GM12878 (cell line): ENCODE measurements around the gene SIK3. TPM values are rescaled to one million over a fixed set of nuclear protein-coding genes. Genes with fewer than 3 reads are reported as not detected.

ENCODE experiments used
- ATAC-seq: fragments of 200-7000 bp; cut with Tn5 transposase; 3 replicates; pipeline ENCODE4 v1.9.1; 2020; ENCODE audit warnings: mild to moderate bottlenecking, moderate library complexity
- BruUV-seq: library from RNA; stranded (reverse); fragments of 400-500 nt; replicated peaks from 2 replicates; lab custom pipeline; 2021; lab: Mats Ljungman, UMichigan
- CTCF ChIA-PET: fragments of 300-600 bp; sonication (Branson Sonifier 250); formaldehyde crosslinking; extraction: SDS; loops from one replicate; lab custom pipeline; 2021; ENCODE audit warnings: inconsistent platforms; lab: Yijun Ruan, JAX
- POLR2A ChIA-PET: fragments of 350-600 bp; formaldehyde crosslinking; extraction: SDS; loops from one replicate; lab custom pipeline; 2021; ENCODE audit warnings: inconsistent platforms; lab: Charles Lee
- RAD21 ChIA-PET: fragments of 300-600 bp; sonication (Branson Sonifier 250); formaldehyde crosslinking; loops from one replicate; lab custom pipeline; 2023; ENCODE audit warnings: antibody characterized with exemption; ENCODE audit not compliant: unreplicated experiment; lab: Charles Lee
- SMC1A ChIA-PET: fragments of 300-600 bp; sonication (Branson Sonifier 250); formaldehyde crosslinking; loops from one replicate; lab custom pipeline; 2023; ENCODE audit not compliant: unreplicated experiment, uncharacterized antibody; lab: Charles Lee
- DNase-seq: peaks from one replicate; pipeline ENCODE4 v3.0.0-alpha.2; 2011; ENCODE audit warnings: low read depth, low spot score
- FAIRE-seq: peaks from 3 replicates; lab custom pipeline; 2011; peaks lifted over from hg19 to GRCh38; lab: Jason Lieb, UNC
- H2AFZ ChIP-seq: 2 replicates; pipeline ENCODE4 v1.6.0; 2011; ENCODE audit warnings: low read depth, low read length, control low read depth; ENCODE audit not compliant: control insufficient read depth
- H3K27ac ChIP-seq: 2 replicates; pipeline ENCODE4 v1.5.1; 2011; ENCODE audit warnings: control low read depth; ENCODE audit not compliant: control insufficient read depth, insufficient read depth
- H3K27me3 ChIP-seq, 2 experiments: replicated peaks in 1 of 2; 2 replicates each; pipeline versions ENCODE4 v1.6.0 to v1.6.1; 2011; ENCODE audit warnings: low read length in 1 of 2; ENCODE audit not compliant: control insufficient read depth in 2 of 2, insufficient read depth in 2 of 2
- H3K36me3 ChIP-seq, 2 experiments: 2 replicates each; pipeline ENCODE4 v1.5.1; 2011; ENCODE audit warnings: low read length in 1 of 2; ENCODE audit not compliant: control insufficient read depth in 2 of 2, insufficient read depth in 2 of 2
- H3K4me1 ChIP-seq: 2 replicates; pipeline ENCODE4 v1.6.1; 2011; ENCODE audit warnings: mild to moderate bottlenecking, low read length, moderate library complexity, mixed read lengths; ENCODE audit not compliant: control insufficient read depth, insufficient read depth
- H3K4me2 ChIP-seq: 2 replicates; pipeline ENCODE4 v1.6.0; 2011; ENCODE audit warnings: control low read depth; ENCODE audit not compliant: control insufficient read depth, insufficient read depth
- H3K4me3 ChIP-seq: fragments of 200-600 bp; sonication (generic); 2 replicates; pipeline ENCODE4 v1.5.1; 2016
- H3K79me2 ChIP-seq: 2 replicates; pipeline ENCODE4 v1.6.0; 2011; ENCODE audit warnings: low read length; ENCODE audit not compliant: control insufficient read depth, insufficient read depth
- H3K9ac ChIP-seq: 2 replicates; pipeline ENCODE4 v1.8.0; 2011; ENCODE audit warnings: low read length, control low read depth, mixed read lengths; ENCODE audit not compliant: control insufficient read depth, insufficient read depth
- H3K9me3 ChIP-seq: replicated peaks from 3 replicates; pipeline ENCODE4 v1.5.1; 2011; ENCODE audit warnings: mild to moderate bottlenecking, low read length; ENCODE audit not compliant: control insufficient read depth, insufficient read depth
- H4K20me1 ChIP-seq: 2 replicates; pipeline ENCODE4 v1.6.0; 2011; ENCODE audit not compliant: control insufficient read depth, insufficient read depth
- BHLHE40 ChIP-seq, 2 experiments: fragments of 450-650 bp in 1 of 2; IDR thresholded peaks; 2 replicates each; pipeline ENCODE4 v1.6.1; 2011 to 2017; ENCODE audit warnings: low read depth in 2 of 2, borderline replicate concordance in 1 of 2, improper control_type of control experiment in 1 of 2, low read length in 1 of 2, mild to moderate bottlenecking in 1 of 2
- BMI1 ChIP-seq: fragments of 450-650 bp; IDR thresholded peaks from 2 replicates; pipeline ENCODE4 v1.6.1; 2016; ENCODE audit warnings: mild to moderate bottlenecking, moderate library complexity, borderline replicate concordance
- CBX5 ChIP-seq: sonication (generic); IDR thresholded peaks from 2 replicates; pipeline ENCODE4 v1.6.1; 2016; ENCODE audit warnings: low read depth, moderate library complexity, mild to moderate bottlenecking, inconsistent platforms
- FOS ChIP-seq: IDR thresholded peaks from 3 replicates; pipeline ENCODE4 v1.6.1; 2011; ENCODE audit warnings: borderline replicate concordance; ENCODE audit not compliant: insufficient read length; ENCODE audit errors: extremely low read depth
- IKZF1 ChIP-seq: fragments of 450-650 bp; conservative IDR thresholded peaks from 2 replicates; pipeline ENCODE4 v1.6.1; 2017; ENCODE audit warnings: antibody characterized with exemption, mild to moderate bottlenecking
- NFIC ChIP-seq: IDR thresholded peaks from 2 replicates; pipeline ENCODE4 v1.6.1; 2012; ENCODE audit warnings: low read depth, mild to moderate bottlenecking, inconsistent platforms, low read length, moderate library complexity
- PAX8 ChIP-seq: fragments of 450-650 bp; IDR thresholded peaks from 2 replicates; pipeline ENCODE4 v1.6.1; 2017; ENCODE audit warnings: mild to moderate bottlenecking, moderate library complexity
- PRDM15 ChIP-seq: fragments of 450-650 bp; formaldehyde crosslinking; IDR thresholded peaks from 2 replicates; pipeline ENCODE4 v1.4.0; 2020; ENCODE audit warnings: mild to moderate bottlenecking, moderate library complexity
- RAD51 ChIP-seq: fragments of 450-650 bp; IDR thresholded peaks from 2 replicates; pipeline ENCODE4 v1.6.1; 2016; ENCODE audit warnings: moderate library complexity, mild to moderate bottlenecking, inconsistent platforms
- ZNF217 ChIP-seq: fragments of 450-650 bp; IDR thresholded peaks from 2 replicates; pipeline ENCODE4 v1.6.1; 2017; ENCODE audit warnings: antibody characterized with exemption, mild to moderate bottlenecking
- ZNF274 ChIP-seq: IDR thresholded peaks from one replicate; pipeline ENCODE4 v1.8.0; 2011; ENCODE audit not compliant: insufficient read length, insufficient read depth
- ZNF592 ChIP-seq: fragments of 450-650 bp; IDR thresholded peaks from 2 replicates; pipeline ENCODE4 v1.6.1; 2017; ENCODE audit warnings: mild to moderate bottlenecking, moderate library complexity
- WGBS: methylation state at CpG from one replicate; pipeline ENCODE4 v1.1.6; 2016; ENCODE audit warnings: low lambda C conversion rate; ENCODE audit not compliant: insufficient replicate concordance, insufficient coverage; ENCODE audit errors: missing lambda C conversion rate; 5-methylcytosine and 5-hydroxymethylcytosine counted together
- in situ Hi-C: fragments of 300-500 bp; cut with MboI; formaldehyde crosslinking; loops from 9 replicates; pipeline ENCODE4 v1.14.3; 2018; ENCODE audit warnings: mixed read lengths
- intact Hi-C: fragments of 100-400 bp; cut with micrococcal nuclease; formaldehyde crosslinking; loops from one replicate; pipeline ENCODE4 v1.14.2; 2022; ENCODE audit not compliant: unreplicated experiment
- polyA plus RNA-seq, 11 experiments: library from polyadenylated mRNA; depleted of rRNA in 4 of 11; unstranded in 6 of 11; stranded (reverse) in 5 of 11; fragments of >200 nt; fragmentation: Nextera tagmentation in 4 of 11; fragmentation: Illumina TruSeq in 1 of 11; extraction: Ambion mirVana in 4 of 11; extraction: Trizol in 1 of 11; gene quantifications; 1 replicate in 1 of 11; 2 replicates in 10 of 11; pipeline versions ENCODE4 v1.2.1 to v1.2.3, GENCODE V29; 2011 to 2016; ENCODE audit warnings: inconsistent platforms in 2 of 11, missing spikeins in 2 of 11, low read depth in 1 of 11
- total RNA-seq, 4 experiments: library from RNA; depleted of rRNA in 3 of 4; stranded (reverse); fragments of >200 nt in 3 of 4; fragmentation: Illumina TruSeq in 1 of 4; extraction: Trizol in 1 of 4; gene quantifications; 2 replicates each; pipeline versions ENCODE4 v1.2.1 to v1.2.3, GENCODE V29; 2013 to 2021
- TF ChIP-seq, protein P1 (sequence below): fragments of 450-650 bp; IDR thresholded peaks from 2 replicates; pipeline ENCODE4 v1.6.1; 2017; ENCODE audit warnings: mild to moderate bottlenecking

The SIK3 gene
- total and polyA plus RNA-seq, 10 of the 15 experiments (the other 5 are each of a cell fraction or from before 2014, with no cell fraction given): 2.5 to 31.9 (median 11.1) TPM

- FAIRE-seq: no peak
- BruUV-seq: no TSS peak
- Histone ChIP-seq H3K9me3 (no peaks in the 10 kb centered on the region), H2AFZ (no peak overlapping the region), H3K4me2 (no peak overlapping the region), H3K27ac (no peak overlapping the region), H3K4me3 (no peak overlapping the region), H3K36me3 (no peaks in the 10 kb centered on the region)
- in situ Hi-C loops: no loop called here
- WGBS: 42% methylated on average over 3 of the region's 3 CpGs
- TF ChIP-seq BHLHE40 (IDR thresholded peaks at IDR 0.05; ENCODE audit: borderline replicate concordance in 1 of 2, low read depth in 2 of 2, low read length in 1 of 2) (no peak), ZNF217 (no peak), ZNF592 (no peak), RAD51 (no peak), NFIC (no peak), FOS (no peak), BMI1 (no peak), PRDM15 (CRISPR knock-in tag) (no peak), ZNF274 (no peak), IKZF1 (no peak), PAX8 (no peak), CBX5 (no peak)
- TF ChIP-seq, protein P1, sequence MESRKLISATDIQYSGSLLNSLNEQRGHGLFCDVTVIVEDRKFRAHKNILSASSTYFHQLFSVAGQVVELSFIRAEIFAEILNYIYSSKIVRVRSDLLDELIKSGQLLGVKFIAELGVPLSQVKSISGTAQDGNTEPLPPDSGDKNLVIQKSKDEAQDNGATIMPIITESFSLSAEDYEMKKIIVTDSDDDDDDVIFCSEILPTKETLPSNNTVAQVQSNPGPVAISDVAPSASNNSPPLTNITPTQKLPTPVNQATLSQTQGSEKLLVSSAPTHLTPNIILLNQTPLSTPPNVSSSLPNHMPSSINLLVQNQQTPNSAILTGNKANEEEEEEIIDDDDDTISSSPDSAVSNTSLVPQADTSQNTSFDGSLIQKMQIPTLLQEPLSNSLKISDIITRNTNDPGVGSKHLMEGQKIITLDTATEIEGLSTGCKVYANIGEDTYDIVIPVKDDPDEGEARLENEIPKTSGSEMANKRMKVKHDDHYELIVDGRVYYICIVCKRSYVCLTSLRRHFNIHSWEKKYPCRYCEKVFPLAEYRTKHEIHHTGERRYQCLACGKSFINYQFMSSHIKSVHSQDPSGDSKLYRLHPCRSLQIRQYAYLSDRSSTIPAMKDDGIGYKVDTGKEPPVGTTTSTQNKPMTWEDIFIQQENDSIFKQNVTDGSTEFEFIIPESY: no peak
- TF ChIP-seq, all 136 proteins: peak for 0
- ChIA-PET POLR2A (interaction anchor here (0.7 kb wide), 2 partner anchors 9 to 42 kb away, joined by 3 to 10 read pairs; no protein-coding TSS in a partner anchor), SMC1A (interaction anchor here (1.4 kb wide), 1 partner anchor 70 kb away, joined by 3 read pairs; no protein-coding TSS in a partner anchor), CTCF (interaction anchor here (0.6 kb wide), 1 partner anchor 334 kb away, joined by 3 read pairs; no protein-coding TSS in a partner anchor), RAD21 (no interaction called here)
- no peak for DNase-seq
- Histone ChIP-seq H3K9ac (no peak overlapping the region), H3K79me2 (no peaks in the 10 kb centered on the region), H3K4me1 (no peaks in the 10 kb centered on the region), H4K20me1 (no peaks in the 10 kb centered on the region), H3K27me3 (no peaks in the 10 kb centered on the region)
- no peak for ATAC-seq
- intact Hi-C loops: no loop called here
Observed at GRCh38 chr11:116811194-116811593, 287.0 kb downstream of the SIK3 start.
